GM21360 (cell line): ENCODE measurements around the gene PNPLA8.
"Not testable (repeated sequence)": the region's sequence is repeated elsewhere in the genome, so short reads cannot be mapped to it uniquely, and the experiment has no call there.

Source experiments
- ATAC-seq: cut with Tn5 transposase; IDR thresholded peaks from one replicate; pipeline ENCODE4 v1.9.1; 2021; ENCODE audit warnings: mild to moderate bottlenecking, moderate library complexity; ENCODE audit not compliant: unreplicated experiment

Gene PNPLA8

GRCh38 chr7:108529341-108529740, 3.4 kb upstream of the PNPLA8 start:
- ATAC-seq = no peak

- ATAC-seq = no peak
These were observed 2.3 kb upstream of the PNPLA8 start for GRCh38 chr7:108528183-108528712.

GRCh38 chr7:108526768-108527017, 758 bp upstream of the PNPLA8 start:
- no peak for ATAC-seq

- peak; percentile 40 for ATAC-seq
These were observed 479 bp downstream of the PNPLA8 start for GRCh38 chr7:108525327-108525984.

- ATAC-seq = no peak
These were observed 3.2 kb downstream of the PNPLA8 start for GRCh38 chr7:108522780-108523179.

GRCh38 chr7:108517951-108518350, 8.0 kb downstream of the PNPLA8 start:
- no peak for ATAC-seq

- no peak for ATAC-seq
These were observed 10.3 kb downstream of the PNPLA8 start for GRCh38 chr7:108515630-108516029.

GRCh38 chr7:108515013-108515412, 10.9 kb downstream of the PNPLA8 start:
- no peak for ATAC-seq

- no peak for ATAC-seq
These were observed 14.0 kb downstream of the PNPLA8 start for GRCh38 chr7:108511939-108512338.

- not testable (repeated sequence) for ATAC-seq
These were observed 21.4 kb downstream of the PNPLA8 start for GRCh38 chr7:108504576-108504975.

GRCh38 chr7:108503112-108504026, 22.6 kb downstream of the PNPLA8 start:
- peak; percentile 96 for ATAC-seq

- ATAC-seq = no peak
These were observed 26.4 kb downstream of the PNPLA8 start for GRCh38 chr7:108499566-108499965.

GRCh38 chr7:108498481-108498880, 27.5 kb downstream of the PNPLA8 start:
- ATAC-seq = no peak

GRCh38 chr7:108497082-108497725, 28.7 kb downstream of the PNPLA8 start:
- ATAC-seq = no peak

GRCh38 chr7:108492742-108493141, 33.2 kb downstream of the PNPLA8 start:
- ATAC-seq = no peak

- ATAC-seq = no peak
These were observed 37.0 kb downstream of the PNPLA8 start for GRCh38 chr7:108488768-108489538.

GRCh38 chr7:108487646-108488045, 38.3 kb downstream of the PNPLA8 start:
- no peak for ATAC-seq

- ATAC-seq = no peak
These were observed 39.5 kb downstream of the PNPLA8 start for GRCh38 chr7:108486291-108486966.

GRCh38 chr7:108484137-108484536, 41.8 kb downstream of the PNPLA8 start:
- ATAC-seq = no peak

GRCh38 chr7:108480311-108480710, 45.6 kb downstream of the PNPLA8 start:
- no peak for ATAC-seq
